Tibial artery (tissue), 4 donors: ENCODE data around the gene KCNK5.

ENCODE experiments used
- DNase-seq, 2 donors: peaks; one replicate each; pipeline ENCODE4 v3.0.0-alpha.2; 2019
- H3K27ac ChIP-seq, 2 donors: fragments of 200-600 bp; sonication (generic) in 1 of 2; 1 replicate in 1 of 2; 2 replicates in 1 of 2; pipeline ENCODE4 v1.5.1; 2018 to 2019; ENCODE audit warnings: mild to moderate bottlenecking in 1 of 2
- H3K27me3 ChIP-seq, 2 donors: fragments of 200-600 bp; sonication (generic) in 1 of 2; one replicate each; pipeline versions ENCODE4 v1.5.1 to v1.6.0; 2016 to 2019
- H3K36me3 ChIP-seq, 3 donors: fragments of 200-600 bp; sonication (generic) in 2 of 3; one replicate each; pipeline ENCODE4 v1.5.1; 2016 to 2019; ENCODE audit warnings: mild to moderate bottlenecking in 2 of 3
- H3K4me1 ChIP-seq, 4 donors: fragments of 200-600 bp; sonication (generic) in 2 of 4; 1 replicate in 3 of 4; 2 replicates in 1 of 4; pipeline ENCODE4 v1.5.1; 2016 to 2019
- H3K4me3 ChIP-seq, 2 donors: fragments of 200-600 bp; sonication (generic) in 1 of 2; 1 replicate in 1 of 2; 2 replicates in 1 of 2; pipeline ENCODE4 v1.5.1; 2018 to 2019; ENCODE audit warnings: mild to moderate bottlenecking in 2 of 2
- H3K9me3 ChIP-seq, 3 donors: fragments of 200-600 bp; sonication (generic) in 1 of 3; one replicate each; pipeline ENCODE4 v1.5.1; 2016 to 2019
- CTCF ChIP-seq, 2 experiments: fragments of 200-600 bp in 1 of 2; fragments of 450-650 bp in 1 of 2; IDR thresholded peaks; one replicate each; pipeline ENCODE4 v1.5.1; 2017 to 2019; ENCODE audit warnings: antibody characterized with exemption in 2 of 2, mild to moderate bottlenecking in 1 of 2, moderate library complexity in 1 of 2
- intact Hi-C: fragments of 100-400 bp; cut with DNase I; formaldehyde crosslinking; loops from one replicate; pipeline ENCODE4 v1.15.0; 2023; ENCODE audit warnings: low total_unique reads

The KCNK5 gene

GRCh38 chr6:39254999-39255535 is 25.8 kb upstream of the KCNK5 start:
- no peak overlapping the region for H3K4me3 ChIP-seq
- H3K36me3 ChIP-seq, result no peaks in the 10 kb centered on the region
- no peaks in the 10 kb centered on the region for H3K9me3 ChIP-seq
- no peaks in the 10 kb centered on the region for H3K4me1 ChIP-seq
- H3K27ac ChIP-seq, result no peak overlapping the region
- intact Hi-C loops, result no loop called here
- peaks cover 0 to 7% of the 10 kb centered on the region in 2 donors for H3K27me3 ChIP-seq
- no peak for DNase-seq
- TF ChIP-seq CTCF (IDR thresholded peaks at IDR 0.05), result no peak

GRCh38 chr6:39251406-39251805 is 22.1 kb upstream of the KCNK5 start:
- intact Hi-C loops, result no loop called here
- H3K9me3 ChIP-seq, result no peaks in the 10 kb centered on the region
- H3K36me3 ChIP-seq, result no peaks in the 10 kb centered on the region
- peaks cover 0 to 3% of the 10 kb centered on the region in 2 donors for H3K27me3 ChIP-seq
- no peak for TF ChIP-seq CTCF (IDR thresholded peaks at IDR 0.05)
- no peak overlapping the region for H3K27ac ChIP-seq
- no peak overlapping the region for H3K4me3 ChIP-seq
- DNase-seq, result no peak
- H3K4me1 ChIP-seq, result no peaks in the 10 kb centered on the region

GRCh38 chr6:39250507-39250906 is 21.2 kb upstream of the KCNK5 start:
- Histone ChIP-seq H3K36me3 (no peaks in the 10 kb centered on the region), H3K4me1 (no peaks in the 10 kb centered on the region), H3K27ac (no peak overlapping the region), H3K4me3 (no peak overlapping the region), H3K27me3 (peaks cover 0 to 3% of the 10 kb centered on the region in 2 donors), H3K9me3 (no peaks in the 10 kb centered on the region)
- intact Hi-C loops, result no loop called here
- no peak for TF ChIP-seq CTCF (IDR thresholded peaks at IDR 0.05)
- no peak for DNase-seq

- Histone ChIP-seq H3K4me1 (peaks cover 0 to 4% (median under 1%) of the 10 kb centered on the region in 4 donors), H3K4me3 (no peak overlapping the region), H3K27me3 (peaks cover 0 to 3% of the 10 kb centered on the region in 2 donors), H3K36me3 (no peaks in the 10 kb centered on the region), H3K27ac (no peak overlapping the region), H3K9me3 (no peaks in the 10 kb centered on the region)
- DNase-seq, result no peak
- no peak for TF ChIP-seq CTCF (IDR thresholded peaks at IDR 0.05)
- intact Hi-C loops, result no loop called here
Measured at GRCh38 chr6:39249278-39249677, 20.0 kb upstream of the KCNK5 start.

GRCh38 chr6:39247667-39248194 is 18.5 kb upstream of the KCNK5 start:
- no peak for DNase-seq
- intact Hi-C loops, result no loop called here
- no peaks in the 10 kb centered on the region for H3K36me3 ChIP-seq
- H3K9me3 ChIP-seq, result no peaks in the 10 kb centered on the region
- peaks cover 0 to 3% of the 10 kb centered on the region in 2 donors for H3K27me3 ChIP-seq
- no peak overlapping the region for H3K27ac ChIP-seq
- no peak for TF ChIP-seq CTCF (IDR thresholded peaks at IDR 0.05)
- H3K4me1 ChIP-seq, result peaks cover 0 to 17% (median 2%) of the 10 kb centered on the region in 4 donors
- H3K4me3 ChIP-seq, result no peak overlapping the region
